ENCODE results near the gene ICA1.
"Not testable (repeated sequence)": the region's sequence is repeated elsewhere in the genome, so short reads cannot be mapped to it uniquely, and the experiment has no call there.

ICA1 gene

DNA sequence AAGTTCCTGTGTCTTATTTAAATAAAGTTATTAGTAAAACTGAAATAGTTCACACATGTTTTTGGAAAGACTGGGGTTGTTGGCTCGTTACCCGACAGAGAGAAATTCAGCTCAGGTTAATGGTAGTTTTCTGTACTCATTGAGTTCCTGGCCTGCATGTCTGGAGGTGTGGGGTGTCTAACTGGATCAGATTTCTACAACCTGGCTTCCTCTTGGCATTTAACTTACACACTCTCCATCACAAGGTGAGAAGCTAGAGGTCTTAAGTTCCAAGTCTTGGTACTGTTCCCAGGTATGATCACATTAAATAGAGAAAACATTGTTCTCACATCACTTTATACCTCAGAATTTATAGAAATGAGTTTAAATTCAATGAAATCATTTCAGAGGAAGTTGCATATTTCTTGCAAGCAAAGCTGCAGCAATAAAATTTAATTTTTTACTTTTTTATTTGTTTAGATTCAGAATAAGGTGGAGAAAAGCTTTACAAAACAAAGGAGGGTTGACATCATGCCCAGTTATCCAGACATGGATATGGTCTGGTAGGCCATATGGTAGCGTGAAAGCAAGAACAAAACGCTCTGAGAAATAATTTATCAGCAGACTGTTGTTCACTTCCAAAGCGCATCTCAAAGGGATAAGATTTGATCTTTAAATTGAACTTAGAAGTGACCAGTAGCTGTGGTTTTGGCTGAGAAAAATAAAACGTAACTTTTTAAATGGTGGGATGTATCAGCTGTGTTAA, 172.8 kb downstream of the ICA1 start:
- DNase-seq, result no peak

DNA sequence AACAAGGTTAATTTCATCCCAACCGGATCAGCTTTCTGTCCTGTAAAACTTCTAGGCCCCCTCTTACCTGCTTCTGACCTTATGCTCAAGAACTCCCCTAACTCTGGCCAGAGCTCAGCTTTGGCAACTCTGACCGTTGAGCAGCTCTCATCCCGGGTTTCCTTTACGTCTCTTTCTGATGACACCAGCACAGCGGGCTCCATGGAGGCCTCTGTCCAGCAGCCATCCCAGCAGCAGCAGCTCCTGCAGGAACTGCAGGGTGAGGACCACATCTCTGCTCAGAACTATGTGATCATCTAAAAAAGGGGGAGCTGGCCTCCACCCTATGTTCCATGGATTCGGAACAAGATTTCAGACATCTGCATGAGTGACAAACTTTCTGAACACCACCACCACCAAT, 175.7 kb downstream of the ICA1 start:
- no peak for DNase-seq

DNA sequence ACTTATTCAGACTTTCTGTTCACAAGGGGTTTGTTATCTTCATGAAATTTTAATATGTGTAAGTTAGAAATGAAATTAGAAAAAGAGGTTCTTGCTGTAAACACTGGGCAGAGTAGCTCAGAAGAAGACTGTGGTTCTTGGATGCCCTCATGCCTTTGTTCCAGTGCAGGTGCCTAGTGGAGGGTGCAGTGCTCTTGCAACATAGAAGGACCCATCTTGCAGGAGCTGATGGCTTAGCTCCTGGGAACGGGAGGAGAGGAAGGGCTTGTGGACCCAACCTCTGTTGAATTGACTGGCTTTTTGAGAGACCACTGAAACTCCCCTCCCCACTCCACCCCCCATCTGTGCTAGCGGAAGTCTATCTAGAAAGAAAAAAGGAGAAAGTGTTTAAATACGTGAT, 176.5 kb downstream of the ICA1 start:
- DNase-seq, result no peak

DNA sequence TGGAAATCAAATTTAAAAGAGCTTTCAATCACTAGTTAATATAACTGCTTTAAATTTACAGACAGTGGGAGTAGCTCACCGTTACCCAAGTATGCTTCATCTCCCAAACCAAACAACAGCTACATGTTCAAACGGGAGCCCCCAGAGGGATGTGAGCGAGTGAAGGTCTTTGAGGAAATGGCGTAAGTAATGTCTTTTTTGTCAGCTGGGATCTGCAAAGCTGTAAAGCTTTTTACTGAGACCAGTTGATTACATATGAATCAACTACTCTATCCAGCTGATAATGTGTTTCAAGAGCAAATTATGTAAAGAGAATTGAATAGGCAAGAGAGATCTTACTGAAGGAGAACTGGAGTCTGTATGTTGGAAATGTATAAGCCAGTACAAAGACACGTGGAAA, 177.1 kb downstream of the ICA1 start:
- DNase-seq, result no peak

DNA sequence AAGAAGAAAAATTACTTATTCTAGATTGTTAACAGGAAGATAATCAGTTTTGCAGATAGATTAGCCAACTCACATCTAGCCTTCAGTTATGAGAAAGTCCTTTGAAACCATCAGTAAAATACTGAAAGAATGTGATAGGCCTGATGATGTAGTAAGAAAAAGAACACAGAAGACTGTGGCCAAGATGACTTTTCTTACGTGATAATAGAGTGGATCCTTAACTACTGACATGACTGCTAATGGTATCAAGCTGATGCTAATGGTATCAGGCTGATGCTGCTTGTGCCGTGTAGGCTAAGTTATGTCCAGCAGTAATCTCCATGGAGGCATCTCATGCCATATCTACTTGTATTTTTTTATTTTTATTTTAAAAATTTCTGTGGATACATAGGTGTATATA, 179.2 kb downstream of the ICA1 start:
- DNase-seq, result no peak

DNA sequence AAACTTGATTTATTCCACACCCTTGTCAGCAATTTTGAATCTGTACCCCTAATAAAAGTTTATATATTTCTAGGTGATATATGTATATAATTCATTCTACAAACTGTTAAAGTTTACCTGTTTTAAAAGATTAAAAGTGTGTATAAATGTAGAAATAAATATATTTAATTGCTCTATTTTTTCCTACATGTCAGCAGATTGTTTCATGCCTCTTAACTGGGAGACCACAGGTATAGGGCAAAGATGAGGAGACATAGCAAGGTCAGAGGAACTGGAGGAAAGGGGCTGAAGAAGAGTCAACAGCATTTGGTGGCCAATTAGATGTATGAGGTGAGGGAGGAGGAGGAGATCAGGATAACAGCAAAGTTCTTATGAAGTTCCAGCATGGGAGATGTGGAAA, 183.5 kb downstream of the ICA1 start:
- DNase-seq, result no peak

DNA sequence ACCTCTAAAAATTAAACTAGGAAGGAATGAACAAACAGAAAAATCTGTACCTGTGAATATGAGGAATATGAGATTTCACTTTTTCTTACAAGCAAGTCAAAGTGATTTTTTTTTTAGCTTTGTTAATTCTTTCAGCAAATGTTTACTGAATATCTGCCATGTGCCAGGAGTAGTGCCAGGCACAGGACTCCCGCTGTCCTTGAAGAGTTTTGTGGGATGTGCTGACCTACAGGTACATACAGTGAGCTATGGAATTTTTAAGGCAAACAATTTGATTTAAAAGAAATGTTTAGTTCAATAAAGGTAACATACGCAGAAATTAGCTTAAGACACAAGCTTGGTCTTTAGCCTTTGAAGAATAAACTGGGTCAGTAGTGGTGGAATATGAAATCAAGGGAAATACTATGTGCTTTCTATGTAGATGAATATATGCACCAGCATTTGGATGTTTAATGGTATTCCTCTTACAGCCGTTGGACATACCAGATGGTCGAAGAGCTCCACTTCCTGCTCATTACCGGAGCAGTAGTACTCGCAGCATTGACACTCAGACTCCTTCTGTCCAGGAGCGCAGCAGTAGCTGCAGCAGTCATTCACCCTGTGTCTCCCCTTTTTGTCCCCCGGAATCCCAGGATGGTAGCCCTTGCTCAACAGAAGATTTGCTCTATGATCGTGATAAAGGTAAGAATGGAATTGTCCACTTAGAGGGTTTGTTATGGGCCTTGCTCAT, 191.4 kb downstream of the ICA1 start:
- no peak for DNase-seq

DNA sequence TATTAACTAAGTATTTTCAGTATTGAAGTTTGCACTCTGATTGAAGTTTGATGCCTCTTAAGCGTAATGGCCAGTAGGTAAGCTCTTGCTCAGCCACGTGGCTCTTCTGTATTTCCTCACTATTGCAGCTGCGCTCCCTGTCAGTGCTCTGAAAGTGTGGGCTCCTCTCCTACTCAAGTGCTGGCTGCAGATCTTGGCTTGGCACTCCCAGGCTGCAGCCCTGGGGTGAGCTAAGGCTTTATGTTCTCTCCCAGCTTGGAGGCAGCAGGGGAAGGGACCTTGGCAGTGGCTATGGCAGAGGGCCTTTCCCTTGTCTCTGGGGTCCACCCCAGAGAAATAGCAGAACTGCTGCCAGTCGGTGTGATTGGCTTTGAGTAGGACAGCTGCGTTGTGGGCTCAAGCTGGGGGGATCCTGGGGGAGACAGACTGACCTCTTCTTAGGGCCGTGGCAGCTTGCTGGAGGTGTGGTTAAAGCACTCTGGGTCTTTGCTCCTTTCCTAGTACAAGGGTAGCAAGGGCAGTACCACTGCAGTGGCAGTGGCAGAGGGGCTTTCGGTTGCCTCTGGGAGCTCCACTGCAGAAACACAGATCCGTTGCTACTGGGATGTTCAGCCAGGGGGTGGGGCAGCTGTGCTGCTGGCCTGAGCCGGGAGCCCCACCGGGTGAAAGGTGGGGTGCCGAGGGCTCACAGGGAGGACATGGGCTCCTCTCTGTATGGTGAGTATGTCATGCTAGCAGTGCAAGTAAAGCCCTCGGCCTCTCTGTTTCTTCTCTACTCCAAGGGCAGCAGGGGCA, 192.9 kb downstream of the ICA1 start:
- no peak for DNase-seq

DNA sequence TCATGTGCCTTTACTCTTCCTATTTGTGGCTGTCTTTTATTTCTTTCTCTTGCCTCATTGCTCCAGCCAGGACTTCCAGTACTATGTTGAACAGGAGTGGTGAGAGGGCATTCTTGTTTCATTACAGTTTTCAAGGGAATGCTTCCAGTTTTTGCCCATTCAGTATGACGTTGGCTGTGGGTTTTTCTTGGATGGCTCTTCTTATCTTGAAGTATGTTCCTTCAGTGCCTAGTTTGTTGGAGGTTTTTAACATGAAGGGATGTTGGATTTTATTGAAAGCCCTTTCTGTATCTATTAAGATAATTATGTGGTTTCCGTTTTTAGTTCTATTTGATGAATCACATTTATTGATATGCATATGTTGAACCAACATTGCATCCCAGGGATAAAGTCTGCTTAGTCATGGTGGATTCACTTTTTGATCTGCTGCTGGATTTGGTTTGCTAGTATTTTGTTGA, 196.6 kb downstream of the ICA1 start:
- no peak for DNase-seq

DNA sequence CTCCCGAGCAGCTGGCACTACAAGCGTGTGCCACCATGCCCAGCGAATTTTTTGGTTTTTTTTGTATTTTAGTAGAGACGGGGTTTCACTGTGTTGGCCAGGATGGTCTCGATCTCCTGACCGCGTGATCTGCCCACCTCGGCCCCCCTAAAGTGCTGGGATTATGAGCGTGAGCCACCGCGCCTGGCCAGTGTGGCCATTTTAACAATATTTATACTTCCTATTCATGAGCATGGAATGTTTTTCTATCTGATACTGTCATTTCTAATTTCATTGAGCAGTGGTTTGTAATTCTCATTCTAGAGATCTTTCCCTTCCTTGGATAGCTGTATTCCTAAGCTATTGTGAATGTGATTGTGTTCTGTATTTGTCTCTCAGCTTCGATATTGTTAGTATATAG, 197.1 kb downstream of the ICA1 start:
- DNase-seq, result no peak

DNA sequence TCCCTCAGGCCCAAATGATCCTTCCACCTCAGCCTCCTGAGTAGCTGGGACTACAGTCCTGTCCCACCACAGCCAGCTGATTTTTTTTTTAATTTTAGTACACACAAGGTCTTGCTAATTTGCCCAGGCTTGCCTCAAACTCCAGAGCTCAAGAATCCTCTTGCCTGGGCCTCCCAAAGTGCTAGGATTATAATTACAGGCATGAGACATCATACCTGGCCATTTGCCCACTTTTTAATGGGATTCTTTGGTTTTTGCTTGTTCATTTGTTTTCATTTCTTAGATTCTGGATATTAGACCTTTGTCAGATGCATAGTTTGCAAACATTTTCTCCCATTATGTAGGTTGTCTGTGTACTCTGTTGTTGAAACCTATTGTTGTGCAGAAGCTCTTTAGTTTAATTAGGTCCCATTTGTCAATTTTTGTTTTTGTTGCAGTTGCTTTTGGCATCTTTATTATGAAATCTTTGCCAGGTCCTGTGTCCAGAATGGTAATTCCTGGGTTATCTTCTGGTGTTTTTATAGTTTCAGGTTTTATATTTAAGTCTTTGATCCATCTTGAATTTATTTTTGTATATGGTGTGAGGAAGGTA, 198.2 kb downstream of the ICA1 start:
- no peak for DNase-seq

DNA sequence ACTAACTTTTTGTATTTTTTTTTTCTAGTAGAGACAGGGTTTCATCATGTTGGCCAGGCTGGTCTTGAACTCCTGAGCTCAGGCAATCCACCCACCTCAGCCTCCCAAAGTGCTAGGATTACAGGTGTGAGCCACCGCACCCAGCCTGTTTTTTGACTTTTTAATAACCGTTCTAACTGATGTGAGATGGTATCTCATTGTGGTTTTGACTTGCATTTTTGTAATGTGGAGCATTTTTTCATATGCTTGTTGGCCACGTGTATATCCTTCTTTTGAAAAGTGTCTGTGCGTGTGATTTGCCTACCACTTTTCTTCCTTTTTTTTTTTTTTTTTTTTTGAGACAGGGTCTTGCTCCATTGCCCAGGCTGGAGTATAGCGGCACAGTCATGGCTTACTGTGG, 198.7 kb downstream of the ICA1 start:
- DNase-seq, result not testable (repeated sequence)

All from activated CD4-positive, alpha-beta T cell treated with anti-CD3 and anti-CD28 coated beads for 48 hours (primary cell).